Activated naive CD8-positive, alpha-beta T cell treated with anti-CD3 and anti-CD28 coated beads, Interleukin-2, amount 50 U/mL, for 24 hours (primary cell): Measurements from ENCODE around the gene TICAM1.
"Not testable (repeated sequence)": the region's sequence is repeated elsewhere in the genome, so short reads cannot be mapped to it uniquely, and the experiment has no call there.

Source experiments
- ATAC-seq: fragments of 150-1000 bp; cut with Tn5 transposase; one replicate; pipeline ENCODE4 v1.10.0; 2021
- DNase-seq: peaks from one replicate; pipeline ENCODE4 v3.0.0; 2021
- H3K27ac Mint-ChIP-seq: one replicate; pipeline ENCODE4 v1.8.0; 2021; ENCODE audit warnings: mild to moderate bottlenecking, mixed read lengths
- H3K27me3 Mint-ChIP-seq: one replicate; pipeline ENCODE4 v1.8.0; 2021; ENCODE audit warnings: mixed read lengths
- H3K36me3 Mint-ChIP-seq: one replicate; pipeline ENCODE4 v1.8.0; 2021; ENCODE audit warnings: low read depth, mixed read lengths
- H3K4me1 Mint-ChIP-seq: one replicate; pipeline ENCODE4 v1.8.0; 2021; ENCODE audit warnings: mixed read lengths
- H3K4me3 Mint-ChIP-seq: one replicate; pipeline ENCODE4 v1.8.0; 2021; ENCODE audit warnings: mild to moderate bottlenecking, moderate library complexity, mixed read lengths
- H3K9me3 Mint-ChIP-seq: one replicate; pipeline ENCODE4 v1.8.0; 2021; ENCODE audit warnings: mixed read lengths

TICAM1 gene

DNA sequence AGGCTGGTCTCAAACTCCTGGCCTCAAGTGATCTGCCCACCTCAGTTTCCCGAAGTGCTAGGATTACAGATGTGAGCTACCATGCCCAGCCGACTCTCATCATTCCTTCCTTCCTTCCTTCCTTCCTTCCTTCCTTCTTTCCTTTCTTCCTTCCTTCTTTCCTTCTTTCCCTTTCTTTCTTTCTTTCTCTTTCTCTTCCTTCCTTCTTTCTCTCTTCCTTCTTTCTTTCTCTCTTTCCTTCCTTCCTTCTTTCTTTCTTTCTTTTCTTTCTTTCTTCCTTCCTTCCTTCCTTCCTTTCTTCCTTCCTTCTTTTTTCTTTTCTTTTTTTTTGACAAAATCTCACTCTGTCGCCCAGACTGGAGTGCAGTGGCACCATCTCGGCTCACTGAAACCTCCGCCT is 53.4 kb downstream of the TICAM1 start:
- H3K27ac Mint-ChIP-seq, H3K4me1 Mint-ChIP-seq, H3K9me3 Mint-ChIP-seq, H3K36me3 Mint-ChIP-seq, ATAC-seq, DNase-seq, H3K4me3 Mint-ChIP-seq: not testable (repeated sequence)
- H3K27me3 Mint-ChIP-seq, result peaks cover 19% of the 10 kb centered on the region

DNA sequence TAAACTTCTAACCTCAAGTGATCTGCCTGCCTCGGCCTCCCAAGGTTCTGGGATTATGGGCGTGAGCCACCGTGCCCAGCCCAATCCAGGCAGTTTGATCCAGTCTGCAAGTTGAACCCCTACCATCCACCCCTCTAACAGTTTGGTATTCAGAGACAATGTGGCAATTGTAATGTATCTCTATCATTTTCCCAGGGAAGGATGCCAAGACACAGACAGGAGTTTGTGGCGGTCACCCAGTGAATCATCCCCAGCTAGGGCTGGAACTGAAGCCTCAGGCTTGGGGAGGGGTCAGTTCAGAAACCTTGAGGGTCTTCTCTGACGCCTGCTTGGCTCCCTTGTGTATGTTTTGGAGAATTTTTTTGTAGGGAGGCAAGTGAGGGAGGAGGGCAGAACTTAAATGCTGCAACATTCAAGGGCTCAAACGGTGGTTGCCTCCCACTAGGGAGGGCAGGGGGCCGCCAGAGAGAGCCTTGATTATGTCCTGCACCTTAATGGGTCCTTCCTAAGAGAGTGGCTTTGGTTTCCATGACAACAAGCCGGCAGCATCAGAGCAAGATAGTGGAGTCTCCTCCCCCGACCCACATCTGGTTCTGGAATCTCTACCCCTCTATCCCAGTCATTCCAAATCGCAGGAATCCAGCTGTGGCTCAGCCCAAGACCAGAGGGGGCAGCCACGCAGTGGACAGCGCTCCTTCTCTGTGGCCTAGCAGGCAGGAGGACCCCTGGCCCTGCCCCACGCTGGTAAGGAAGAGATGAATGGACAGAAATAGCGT is 54.9 kb downstream of the TICAM1 start:
- H3K36me3 Mint-ChIP-seq, result no peaks in the 10 kb centered on the region
- H3K4me1 Mint-ChIP-seq, result no peaks in the 10 kb centered on the region
- DNase-seq (no peak), ATAC-seq (no peak)
- H3K27ac Mint-ChIP-seq, result no peak overlapping the region
- no peak overlapping the region for H3K4me3 Mint-ChIP-seq
- peaks cover 20% of the 10 kb centered on the region for H3K27me3 Mint-ChIP-seq
- H3K9me3 Mint-ChIP-seq, result peaks cover 4% of the 10 kb centered on the region

- Mint-ChIP-seq H3K9me3 (no peaks in the 10 kb centered on the region), H3K27me3 (peaks cover 18% of the 10 kb centered on the region), H3K4me3 (no peak overlapping the region), H3K27ac (no peak overlapping the region), H3K4me1 (no peaks in the 10 kb centered on the region), H3K36me3 (no peaks in the 10 kb centered on the region)
- ATAC-seq (no peak), DNase-seq (no peak)
Observed at GRCh38 chr19:4775627-4776152, 55.8 kb downstream of the TICAM1 start.

DNA sequence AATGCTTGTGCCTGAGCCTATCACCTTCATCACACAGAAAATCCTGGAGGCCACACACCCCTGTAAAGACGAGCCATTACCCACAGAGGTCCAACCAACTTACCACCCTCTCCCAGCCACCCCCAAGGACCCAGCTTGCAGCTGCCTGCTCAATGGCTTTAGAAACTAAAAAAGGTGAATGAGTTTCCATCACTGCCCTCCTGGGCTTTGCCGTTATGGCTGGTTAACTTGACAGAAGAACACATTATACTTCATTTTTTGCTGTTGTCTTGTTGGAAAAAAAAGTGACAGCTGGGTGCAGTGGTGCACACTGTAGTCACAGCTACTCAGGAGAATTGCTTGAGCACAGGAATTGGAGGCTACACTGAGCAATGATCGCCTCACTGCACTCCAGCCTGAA is 57.4 kb downstream of the TICAM1 start:
- Mint-ChIP-seq H3K27ac (no peak overlapping the region), H3K36me3 (no peaks in the 10 kb centered on the region), H3K27me3 (peaks cover 18% of the 10 kb centered on the region), H3K9me3 (no peaks in the 10 kb centered on the region), H3K4me3 (no peak overlapping the region), H3K4me1 (peaks cover 2% of the 10 kb centered on the region)
- ATAC-seq, result no peak
- no peak for DNase-seq

DNA sequence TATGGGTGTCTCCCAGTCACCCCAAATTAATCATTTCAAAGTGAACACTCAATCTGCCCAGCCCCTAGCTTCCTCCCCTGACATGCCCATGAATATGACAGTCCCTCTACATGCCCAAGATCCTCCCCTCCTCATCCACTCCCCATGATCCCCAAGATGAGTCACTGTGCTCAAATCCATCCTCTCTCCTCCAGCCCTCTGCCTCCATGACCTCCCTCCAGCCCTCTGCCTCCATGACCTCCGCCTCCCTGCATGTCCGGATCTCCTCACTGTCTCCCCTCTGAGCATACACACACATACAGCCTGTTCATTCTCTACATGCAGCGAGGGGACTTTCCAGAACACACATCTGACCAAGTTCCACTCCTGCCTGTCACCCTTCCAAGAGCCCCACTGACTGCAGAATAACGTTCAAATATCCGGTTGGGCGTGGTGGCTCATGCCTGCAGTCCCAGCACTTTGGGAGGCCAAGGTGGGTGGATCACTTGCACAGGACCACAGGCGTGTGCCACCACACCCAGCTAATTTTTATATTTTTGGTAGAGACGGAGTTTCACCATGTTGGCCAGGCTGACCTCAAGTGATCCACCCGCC is 58.4 kb downstream of the TICAM1 start:
- Mint-ChIP-seq H3K9me3 (no peaks in the 10 kb centered on the region), H3K4me1 (peaks cover 2% of the 10 kb centered on the region), H3K4me3 (no peak overlapping the region), H3K36me3 (no peaks in the 10 kb centered on the region), H3K27me3 (peaks cover 17% of the 10 kb centered on the region), H3K27ac (no peak overlapping the region)
- ATAC-seq, result no peak
- DNase-seq, result no peak

GRCh38 chr19:4772566-4772965 is 58.9 kb downstream of the TICAM1 start:
- no peak for ATAC-seq

DNA sequence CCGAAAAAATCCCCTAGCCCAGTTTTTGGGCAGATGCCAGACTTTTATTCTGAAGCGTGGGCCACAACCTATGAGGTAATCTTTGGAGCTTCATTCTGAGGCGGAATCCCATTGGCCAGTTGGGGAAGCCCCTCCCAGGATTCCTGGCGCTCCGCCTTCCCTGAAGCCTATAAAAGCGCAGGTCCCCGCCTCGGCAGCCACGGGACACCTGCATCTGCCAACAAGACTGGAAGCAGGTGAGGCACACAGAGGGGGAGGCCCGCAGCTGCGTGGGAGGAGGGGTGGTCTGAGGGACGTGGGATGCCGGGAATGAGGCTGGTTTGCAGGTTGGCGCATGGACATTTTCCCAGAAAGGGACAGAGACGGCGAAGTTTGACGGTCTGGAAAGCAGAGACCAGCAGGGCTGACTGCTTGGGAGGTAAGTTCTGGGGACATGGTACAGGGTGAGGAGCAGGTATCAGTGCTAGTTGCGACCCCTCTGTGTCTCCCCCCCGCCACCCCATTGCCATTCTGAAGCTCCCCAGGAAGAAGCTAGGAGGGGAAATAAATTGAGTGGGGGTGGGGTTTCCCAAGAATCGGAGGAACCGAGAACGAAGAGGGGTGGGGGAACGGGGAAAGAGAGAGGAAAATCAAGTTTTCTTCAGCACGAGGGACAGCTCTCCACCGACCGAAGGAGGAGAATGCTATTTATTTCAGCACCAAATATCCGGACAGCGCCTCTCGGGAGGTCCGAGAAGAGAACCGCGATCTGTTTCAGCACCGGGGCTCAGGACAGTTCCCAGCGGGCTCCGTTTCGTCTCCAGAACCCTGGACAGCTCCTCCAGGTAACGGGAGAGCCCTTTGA is 62.4 kb downstream of the TICAM1 start:
- H3K27ac Mint-ChIP-seq, result no peak overlapping the region
- no peaks in the 10 kb centered on the region for H3K9me3 Mint-ChIP-seq
- H3K4me1 Mint-ChIP-seq, result peaks cover 2% of the 10 kb centered on the region
- no peaks in the 10 kb centered on the region for H3K36me3 Mint-ChIP-seq
- H3K4me3 Mint-ChIP-seq, result no peak overlapping the region
- H3K27me3 Mint-ChIP-seq, result peaks cover 22% of the 10 kb centered on the region
- peak; percentile 83 for DNase-seq
- peak; percentile 33 for ATAC-seq

More at GRCh38 chr19:4772566-4772965, 58.9 kb downstream of the TICAM1 start:
- no peaks in the 10 kb centered on the region for H3K36me3 Mint-ChIP-seq
- H3K27me3 Mint-ChIP-seq, result peaks cover 19% of the 10 kb centered on the region
- H3K27ac Mint-ChIP-seq, result no peak overlapping the region
- no peak overlapping the region for H3K4me3 Mint-ChIP-seq
- H3K9me3 Mint-ChIP-seq, result no peaks in the 10 kb centered on the region
- no peak for DNase-seq
- peaks cover 2% of the 10 kb centered on the region for H3K4me1 Mint-ChIP-seq
